ENCODE results near the gene TSSK1B. TPM values are rescaled to one million over a fixed set of nuclear protein-coding genes. Genes with fewer than 3 reads are reported as not detected.

Gene TSSK1B
- total RNA-seq, 1 donor from 2014 or later: not detected

DNA sequence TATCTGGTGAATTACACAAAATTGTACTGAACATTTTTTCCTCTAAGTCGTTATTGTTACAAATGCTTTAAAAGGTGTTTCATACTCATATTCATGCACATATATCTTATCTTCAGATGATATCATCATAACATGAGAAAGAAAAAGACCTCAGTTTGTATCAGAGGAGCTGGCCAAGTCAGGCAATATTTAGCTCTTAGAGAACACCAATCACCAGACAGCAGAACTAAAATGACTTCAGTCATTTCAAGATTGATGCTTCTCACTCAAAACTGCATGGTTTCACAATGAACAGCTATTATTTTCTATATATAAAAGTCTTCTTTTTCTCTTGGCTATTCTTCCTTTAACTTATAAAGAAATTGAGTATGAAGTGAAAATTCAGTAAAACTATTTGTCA, 44.6 kb downstream of the TSSK1B start:
- Mint-ChIP-seq H3K9me3 (peaks cover 11% of the 10 kb centered on the region), H3K27me3 (ENCODE audit: insufficient read depth, low read depth) (peaks cover 5% of the 10 kb centered on the region), H3K4me3 (no peak overlapping the region), H3K27ac (no peak overlapping the region), H3K4me1 (peaks cover 14% of the 10 kb centered on the region), H3K36me3 (peaks cover 9% of the 10 kb centered on the region)
- Histone ChIP-seq H3K4me1 (peaks cover 17% of the 10 kb centered on the region), H3K79me2 (ENCODE audit: low read depth) (no peaks in the 10 kb centered on the region), H2AFZ (replicated peaks) (no peak overlapping the region), H3K4me3 (no peak overlapping the region), H3K4me2 (no peak overlapping the region), H3F3A (ENCODE audit: low read depth) (peaks cover 3% of the 10 kb centered on the region), H3K9ac (no peak overlapping the region), H3K27ac (no peak overlapping the region), H4K20me1 (ENCODE audit: low read depth) (no peaks in the 10 kb centered on the region), H3K36me3 (no peaks in the 10 kb centered on the region), H3K27me3 (no peaks in the 10 kb centered on the region), H3K9me3 (ENCODE audit: low read depth) (peaks cover 6% of the 10 kb centered on the region)
- DNase-seq (ENCODE audit: low spot score): no peak
- TF ChIP-seq EZH2phosphoT487 (IDR thresholded peaks at IDR 0.05) (no peak), EZH2 (IDR thresholded peaks at IDR 0.05) (no peak)
- TF ChIP-seq, protein P1, sequence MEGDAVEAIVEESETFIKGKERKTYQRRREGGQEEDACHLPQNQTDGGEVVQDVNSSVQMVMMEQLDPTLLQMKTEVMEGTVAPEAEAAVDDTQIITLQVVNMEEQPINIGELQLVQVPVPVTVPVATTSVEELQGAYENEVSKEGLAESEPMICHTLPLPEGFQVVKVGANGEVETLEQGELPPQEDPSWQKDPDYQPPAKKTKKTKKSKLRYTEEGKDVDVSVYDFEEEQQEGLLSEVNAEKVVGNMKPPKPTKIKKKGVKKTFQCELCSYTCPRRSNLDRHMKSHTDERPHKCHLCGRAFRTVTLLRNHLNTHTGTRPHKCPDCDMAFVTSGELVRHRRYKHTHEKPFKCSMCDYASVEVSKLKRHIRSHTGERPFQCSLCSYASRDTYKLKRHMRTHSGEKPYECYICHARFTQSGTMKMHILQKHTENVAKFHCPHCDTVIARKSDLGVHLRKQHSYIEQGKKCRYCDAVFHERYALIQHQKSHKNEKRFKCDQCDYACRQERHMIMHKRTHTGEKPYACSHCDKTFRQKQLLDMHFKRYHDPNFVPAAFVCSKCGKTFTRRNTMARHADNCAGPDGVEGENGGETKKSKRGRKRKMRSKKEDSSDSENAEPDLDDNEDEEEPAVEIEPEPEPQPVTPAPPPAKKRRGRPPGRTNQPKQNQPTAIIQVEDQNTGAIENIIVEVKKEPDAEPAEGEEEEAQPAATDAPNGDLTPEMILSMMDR (IDR thresholded peaks at IDR 0.05): no peak

DNA sequence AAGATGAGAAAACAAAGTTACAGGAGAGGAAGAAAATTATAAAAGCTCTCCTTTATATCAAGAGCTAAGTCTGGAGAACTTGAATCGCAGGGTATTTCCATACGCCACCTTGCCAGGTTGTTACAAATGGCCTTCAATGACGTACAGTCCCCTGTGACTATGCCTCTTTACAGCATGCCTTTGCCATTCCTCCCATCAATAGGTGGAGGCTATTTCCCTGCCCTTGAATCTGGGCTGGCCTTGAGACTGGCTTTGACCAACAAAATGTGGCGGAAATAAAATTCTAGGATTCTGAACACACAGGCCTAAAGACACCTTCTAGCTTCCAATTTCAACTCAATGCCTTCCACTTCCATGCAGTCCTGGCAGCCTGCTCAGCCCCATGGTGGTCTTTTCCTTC, 45.7 kb downstream of the TSSK1B start:
- Histone ChIP-seq H3K4me1 (peaks cover 20% of the 10 kb centered on the region), H3K9me3 (ENCODE audit: low read depth) (peaks cover 6% of the 10 kb centered on the region), H3K4me3 (no peak overlapping the region), H4K20me1 (ENCODE audit: low read depth) (no peaks in the 10 kb centered on the region), H3K27ac (no peak overlapping the region), H3K79me2 (ENCODE audit: low read depth) (no peaks in the 10 kb centered on the region), H2AFZ (replicated peaks) (no peak overlapping the region), H3K9ac (no peak overlapping the region), H3F3A (ENCODE audit: low read depth) (peaks cover 3% of the 10 kb centered on the region), H3K27me3 (no peaks in the 10 kb centered on the region), H3K4me2 (no peak overlapping the region), H3K36me3 (no peaks in the 10 kb centered on the region)
- Mint-ChIP-seq H3K27me3 (ENCODE audit: insufficient read depth, low read depth) (peaks cover 5% of the 10 kb centered on the region), H3K4me3 (no peak overlapping the region), H3K9me3 (peaks cover 11% of the 10 kb centered on the region), H3K27ac (no peak overlapping the region), H3K4me1 (peaks cover 14% of the 10 kb centered on the region), H3K36me3 (peaks cover 9% of the 10 kb centered on the region)
- no peak for DNase-seq (ENCODE audit: low spot score)
- no peak for TF ChIP-seq EZH2phosphoT487 (IDR thresholded peaks at IDR 0.05)
- TF ChIP-seq EZH2 (IDR thresholded peaks at IDR 0.05): no peak
- TF ChIP-seq, protein P1 (IDR thresholded peaks at IDR 0.05): no peak

DNA sequence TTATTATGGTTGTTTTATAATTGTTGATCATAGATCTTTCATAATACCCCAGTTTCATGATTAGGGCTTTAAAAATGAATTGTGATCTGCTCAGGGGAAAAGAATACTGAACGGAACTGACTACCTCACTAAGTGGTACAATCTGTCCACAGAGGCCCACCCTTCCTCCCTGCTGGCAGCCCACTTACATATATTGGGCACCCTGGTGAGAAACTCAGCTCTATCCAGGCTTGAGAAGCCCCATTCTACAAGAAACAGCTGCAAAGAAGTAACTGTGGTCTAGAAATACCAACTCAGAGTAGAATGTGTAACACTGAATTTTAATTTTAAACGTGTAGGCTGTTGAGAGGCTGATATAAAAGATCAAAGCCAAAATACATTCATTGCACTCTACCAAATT, 46.9 kb downstream of the TSSK1B start:
- TF ChIP-seq, protein P1 (IDR thresholded peaks at IDR 0.05): no peak
- TF ChIP-seq EZH2phosphoT487 (IDR thresholded peaks at IDR 0.05) (no peak), EZH2 (IDR thresholded peaks at IDR 0.05) (no peak)
- Histone ChIP-seq H3K4me2 (peak overlapping the region; percentile 62), H3K79me2 (ENCODE audit: low read depth) (no peaks in the 10 kb centered on the region), H3K9ac (no peak overlapping the region), H2AFZ (replicated peaks) (no peak overlapping the region), H3K27me3 (no peaks in the 10 kb centered on the region), H4K20me1 (ENCODE audit: low read depth) (no peaks in the 10 kb centered on the region), H3K9me3 (ENCODE audit: low read depth) (peaks cover 6% of the 10 kb centered on the region), H3K36me3 (no peaks in the 10 kb centered on the region), H3K4me1 (peaks cover 20% of the 10 kb centered on the region), H3K27ac (no peak overlapping the region), H3F3A (ENCODE audit: low read depth) (peaks cover 3% of the 10 kb centered on the region), H3K4me3 (peak overlapping the region; percentile 6)
- peaks cover 5% of the 10 kb centered on the region for H3K27me3 Mint-ChIP-seq (ENCODE audit: insufficient read depth, low read depth)
- no peak overlapping the region for H3K27ac Mint-ChIP-seq
- DNase-seq (ENCODE audit: low spot score): no peak
- H3K36me3 Mint-ChIP-seq: peaks cover 9% of the 10 kb centered on the region
- H3K4me3 Mint-ChIP-seq: no peak overlapping the region
- H3K9me3 Mint-ChIP-seq: peaks cover 11% of the 10 kb centered on the region
- peaks cover 14% of the 10 kb centered on the region for H3K4me1 Mint-ChIP-seq
